CD8-positive, alpha-beta memory T cell (primary cell): Measurements from ENCODE around the gene APIP. TPM values are rescaled to one million over a fixed set of nuclear protein-coding genes. Genes with fewer than 3 reads are reported as not detected.

Source experiments
- CTCF ChIA-PET: fragments of 350-600 bp; sonication (Branson Sonifier 250); formaldehyde crosslinking; loops from one replicate; lab custom pipeline; 2021; ENCODE audit warnings: antibody characterized with exemption; lab: Charles Lee
- POLR2A ChIA-PET: fragments of 350-600 bp; sonication (Branson Sonifier 250); formaldehyde crosslinking; loops from one replicate; lab custom pipeline; 2021; ENCODE audit warnings: antibody characterized with exemption; lab: Charles Lee
- DNase-seq, 5 donors: peaks; one replicate each; pipeline versions ENCODE4 v3.0.0 to v3.0.0-alpha.2; 2020 to 2022; ENCODE audit warnings: mixed read lengths in 1 of 5
- H3K27ac ChIP-seq: one replicate; pipeline ENCODE4 v1.7.0; 2013; ENCODE audit warnings: low read depth, mild to moderate bottlenecking, low read length, moderate library complexity
- H3K27me3 ChIP-seq: 2 replicates; pipeline ENCODE4 v1.7.0; 2013; ENCODE audit warnings: low read length, mild to moderate bottlenecking; ENCODE audit not compliant: insufficient read depth, poor library complexity, severe bottlenecking
- H3K36me3 ChIP-seq: 2 replicates; pipeline ENCODE4 v1.7.0; 2013; ENCODE audit warnings: mild to moderate bottlenecking, low read length, moderate library complexity; ENCODE audit not compliant: insufficient read depth
- H3K4me1 ChIP-seq: 2 replicates; pipeline ENCODE4 v1.7.0; 2013; ENCODE audit warnings: mild to moderate bottlenecking, low read length, moderate library complexity; ENCODE audit not compliant: insufficient read depth
- H3K4me3 ChIP-seq: 2 replicates; pipeline ENCODE4 v1.7.0; 2013; ENCODE audit warnings: mild to moderate bottlenecking, low read length
- H3K9me3 ChIP-seq: 2 replicates; pipeline ENCODE4 v1.7.0; 2013; ENCODE audit warnings: mild to moderate bottlenecking, low read length
- H3K27ac Mint-ChIP-seq, 8 donors: one replicate each; pipeline ENCODE4 v1.8.0; 2020 to 2021; ENCODE audit warnings: mixed read lengths in 8 of 8, mild to moderate bottlenecking in 6 of 8, inconsistent platforms in 3 of 8, moderate library complexity in 3 of 8
- H3K27me3 Mint-ChIP-seq, 2 donors: one replicate each; pipeline ENCODE4 v1.8.0; 2020 to 2021; ENCODE audit warnings: mixed read lengths in 2 of 2, mild to moderate bottlenecking in 1 of 2, moderate library complexity in 1 of 2
- H3K36me3 Mint-ChIP-seq, 3 donors: one replicate each; pipeline ENCODE4 v1.8.0; 2020 to 2021; ENCODE audit warnings: mixed read lengths in 3 of 3, inconsistent platforms in 1 of 3, mild to moderate bottlenecking in 1 of 3
- H3K4me1 Mint-ChIP-seq, 3 donors: one replicate each; pipeline ENCODE4 v1.8.0; 2020 to 2021; ENCODE audit warnings: mixed read lengths in 3 of 3, inconsistent platforms in 1 of 3, mild to moderate bottlenecking in 1 of 3
- H3K4me3 Mint-ChIP-seq, 7 donors: one replicate each; pipeline ENCODE4 v1.8.0; 2020 to 2021; ENCODE audit warnings: mixed read lengths in 7 of 7, mild to moderate bottlenecking in 6 of 7, moderate library complexity in 4 of 7, inconsistent platforms in 2 of 7
- H3K9me3 Mint-ChIP-seq, 5 donors: one replicate each; pipeline ENCODE4 v1.8.0; 2020 to 2022; ENCODE audit warnings: mixed read lengths in 5 of 5, mild to moderate bottlenecking in 3 of 5, moderate library complexity in 2 of 5, inconsistent platforms in 1 of 5
- polyA plus RNA-seq: library from polyadenylated mRNA; unstranded; fragments of 300-500 nt; fragmentation: Illumina TruSeq; gene quantifications from one replicate; pipeline ENCODE4 v1.2.3, GENCODE V29; 2021
- total RNA-seq, 2 experiments: library from RNA; stranded (reverse); gene quantifications; one replicate each; pipeline ENCODE4 v1.2.3, GENCODE V29; 2021

The APIP gene
- total and polyA plus RNA-seq, 3 experiments from 2014 or later: 20.4 to 38.8 (median 36.4) TPM

DNA sequence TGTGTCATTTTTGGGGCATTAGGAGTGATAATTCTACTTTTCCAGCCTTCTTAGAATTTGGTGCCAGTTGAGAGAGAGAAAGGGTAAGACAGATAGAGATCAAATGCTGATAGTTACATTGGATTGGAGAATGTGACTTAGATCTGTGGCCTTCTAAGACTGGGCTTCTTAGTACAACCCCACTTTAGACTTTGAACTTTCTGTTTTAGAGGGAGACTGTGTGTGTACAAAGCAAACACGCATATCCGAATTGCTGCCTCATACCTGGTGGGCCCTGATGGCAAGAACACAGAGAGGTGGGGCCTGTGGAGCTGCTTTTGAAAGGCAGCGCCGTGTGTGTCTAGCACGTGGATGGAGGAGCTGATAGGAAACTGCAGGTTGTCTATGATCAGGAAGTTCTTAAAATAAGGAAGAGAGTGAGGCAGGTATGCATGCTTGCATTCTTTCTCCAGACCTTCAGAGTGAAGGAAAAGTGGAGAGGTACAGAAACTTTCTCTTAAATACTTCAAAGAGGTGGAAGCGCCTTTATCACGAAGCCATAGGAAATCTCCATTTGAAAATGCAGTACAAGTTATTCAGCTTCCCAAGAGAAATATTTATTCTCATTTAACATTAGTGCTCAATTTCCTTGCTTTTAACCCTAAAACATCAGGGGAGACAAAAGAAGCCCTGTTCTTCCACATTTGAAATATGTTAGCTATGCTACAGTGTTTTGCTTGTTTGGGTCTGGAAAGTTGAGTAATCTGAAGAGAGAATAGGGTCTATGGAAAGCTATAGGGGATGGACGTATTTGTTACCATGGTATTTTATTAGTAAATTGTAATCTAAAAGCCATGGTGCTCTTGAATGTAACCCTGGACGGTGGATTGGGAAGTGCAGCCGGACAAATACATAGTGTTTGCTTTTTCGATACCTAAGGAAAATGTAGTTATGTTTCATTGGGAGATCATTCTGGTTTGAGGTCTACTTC, 13.9 kb upstream of the APIP start:
- DNase-seq: no peak
- Histone ChIP-seq H3K4me1 (peaks cover 3% of the 10 kb centered on the region), H3K27me3 (no peaks in the 10 kb centered on the region), H3K9me3 (no peaks in the 10 kb centered on the region), H3K36me3 (peaks cover 6% of the 10 kb centered on the region), H3K4me3 (no peak overlapping the region), H3K27ac (no peak overlapping the region)
- Mint-ChIP-seq H3K4me1 (peaks cover 13 to 23% (median 22%) of the 10 kb centered on the region in 3 donors), H3K27ac (peak overlapping the region in 3 of 8 donors; percentile 30 to 41 (median 34)), H3K36me3 (peaks cover 3 to 31% (median 12%) of the 10 kb centered on the region in 3 donors), H3K4me3 (no peak overlapping the region), H3K9me3 (no peaks in the 10 kb centered on the region), H3K27me3 (no peaks in the 10 kb centered on the region)
- POLR2A ChIA-PET: interaction anchor here (0.9 kb wide), 1 partner anchor 8 kb away, joined by 4 read pairs; no protein-coding TSS in a partner anchor
- CTCF ChIA-PET: no interaction called here

DNA sequence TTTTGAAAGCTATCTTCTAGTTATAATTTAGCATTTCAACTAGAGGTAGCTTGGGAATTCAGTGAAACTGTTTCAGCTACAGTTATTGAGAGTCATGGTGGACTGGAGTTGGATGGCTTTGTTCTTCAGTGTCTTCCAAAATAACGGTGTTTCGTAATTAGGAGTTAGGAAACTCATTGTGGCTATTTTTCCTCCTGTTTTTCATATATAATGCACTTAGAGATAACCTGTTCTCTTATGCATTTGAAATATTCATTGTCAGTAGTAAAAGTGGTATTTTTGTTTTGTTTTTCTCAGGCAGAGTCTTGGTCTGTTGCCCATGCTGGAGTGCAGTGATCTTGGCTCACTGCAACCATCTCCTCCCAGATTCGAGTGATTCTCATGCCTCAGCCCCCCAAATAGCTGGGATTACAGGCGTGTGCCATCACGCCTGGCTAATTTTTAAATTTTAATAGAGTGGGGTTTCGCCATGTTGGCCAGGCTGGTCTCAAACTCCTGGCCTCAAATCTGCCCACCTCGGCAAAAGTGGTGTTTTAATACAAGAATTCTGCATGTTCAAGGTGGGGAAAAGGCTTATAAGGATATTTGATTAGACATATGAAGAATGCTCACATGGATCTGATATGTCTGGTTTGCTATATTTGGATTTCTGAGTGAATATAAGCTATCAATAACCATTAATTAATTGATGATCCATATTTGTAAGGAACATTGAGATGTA, 12.9 kb upstream of the APIP start:
- Mint-ChIP-seq H3K27ac (peak overlapping the region in 2 of 8 donors; percentile 30 to 34), H3K4me3 (no peak overlapping the region), H3K36me3 (peaks cover 3 to 28% (median 12%) of the 10 kb centered on the region in 3 donors), H3K4me1 (peaks cover 13 to 23% (median 22%) of the 10 kb centered on the region in 3 donors), H3K9me3 (no peaks in the 10 kb centered on the region), H3K27me3 (no peaks in the 10 kb centered on the region)
- Histone ChIP-seq H3K9me3 (no peaks in the 10 kb centered on the region), H3K36me3 (peaks cover 6% of the 10 kb centered on the region), H3K4me3 (no peak overlapping the region), H3K27ac (no peak overlapping the region), H3K4me1 (peaks cover 3% of the 10 kb centered on the region), H3K27me3 (no peaks in the 10 kb centered on the region)
- POLR2A ChIA-PET: interaction anchor here (0.6 kb wide), 1 partner anchor 211 kb away, joined by 5 read pairs; no protein-coding TSS in a partner anchor
- no peak for DNase-seq
- CTCF ChIA-PET: interaction anchor here (0.8 to 4.6 kb wide), 7 partner anchors 10 to 484 kb away, joined by 3 to 32 read pairs (median 3); no protein-coding TSS in a partner anchor

DNA sequence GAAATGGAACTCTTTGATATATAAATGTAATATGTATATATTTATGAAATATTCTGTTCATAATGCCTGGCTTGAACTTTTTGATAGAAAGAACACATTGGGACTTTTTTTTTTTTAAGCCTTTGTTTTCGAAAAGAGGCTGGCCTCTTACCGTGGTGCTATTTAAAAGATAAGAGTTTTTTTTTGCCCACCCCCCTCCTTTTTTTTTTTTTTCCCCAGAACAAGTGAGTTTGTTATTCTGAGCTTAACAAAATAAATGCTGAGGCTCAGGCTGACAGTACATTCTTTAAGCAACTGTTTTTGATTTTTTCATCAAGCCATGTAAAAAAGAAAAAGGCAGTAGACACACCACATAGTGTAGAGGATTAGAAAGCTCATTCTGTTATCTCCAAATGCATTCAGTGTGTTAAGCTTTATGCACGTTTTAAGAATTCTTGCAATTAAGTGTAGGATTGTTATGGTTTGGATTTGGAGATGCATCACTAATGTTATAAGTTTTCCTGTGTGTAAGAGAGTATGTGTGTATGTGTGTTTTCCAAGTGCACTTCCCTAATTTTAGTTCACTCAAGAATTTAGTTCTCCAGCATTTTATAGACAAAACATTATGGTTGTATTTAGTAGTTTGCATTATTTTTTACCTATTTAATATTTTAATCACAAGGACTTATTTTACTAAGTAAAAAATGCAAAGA, 12.2 kb upstream of the APIP start:
- Mint-ChIP-seq H3K36me3 (peaks cover 3 to 24% (median 11%) of the 10 kb centered on the region in 3 donors), H3K4me1 (peaks cover 13 to 25% (median 23%) of the 10 kb centered on the region in 3 donors), H3K9me3 (no peaks in the 10 kb centered on the region), H3K27me3 (no peaks in the 10 kb centered on the region), H3K4me3 (no peak overlapping the region), H3K27ac (no peak overlapping the region)
- ChIA-PET POLR2A (interaction anchor here (0.6 kb wide), 1 partner anchor 212 kb away, joined by 5 read pairs; no protein-coding TSS in a partner anchor), CTCF (interaction anchor here (0.8 to 4.6 kb wide), 7 partner anchors 10 to 484 kb away, joined by 3 to 32 read pairs (median 3); no protein-coding TSS in a partner anchor)
- Histone ChIP-seq H3K9me3 (no peaks in the 10 kb centered on the region), H3K36me3 (peaks cover 6% of the 10 kb centered on the region), H3K27me3 (no peaks in the 10 kb centered on the region), H3K4me1 (peaks cover 3% of the 10 kb centered on the region), H3K27ac (no peak overlapping the region), H3K4me3 (no peak overlapping the region)
- DNase-seq: no peak

DNA sequence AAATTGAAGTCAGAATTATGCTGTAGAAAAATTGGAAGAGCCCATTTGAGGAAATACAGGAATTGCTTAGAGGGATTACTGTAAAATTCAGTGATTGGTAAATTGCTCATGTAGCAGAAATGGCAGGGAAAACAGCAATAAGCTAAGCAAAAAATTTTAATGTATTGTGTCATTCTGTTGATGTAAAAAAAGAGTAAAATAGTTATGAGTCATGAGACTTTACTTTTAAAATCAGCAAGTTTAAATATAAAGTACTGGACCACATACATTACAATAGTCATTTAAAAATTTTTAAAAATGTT, 10.6 kb upstream of the APIP start:
- peak overlapping the region in 1 of 7 donors; percentile 15 for H3K4me3 Mint-ChIP-seq
- no peaks in the 10 kb centered on the region for H3K9me3 Mint-ChIP-seq
- H3K4me3 ChIP-seq: no peak overlapping the region
- H3K27ac Mint-ChIP-seq: no peak overlapping the region
- no peaks in the 10 kb centered on the region for H3K27me3 Mint-ChIP-seq
- H3K27me3 ChIP-seq: no peaks in the 10 kb centered on the region
- no peak for DNase-seq
- peaks cover 3% of the 10 kb centered on the region for H3K4me1 ChIP-seq
- no peaks in the 10 kb centered on the region for H3K9me3 ChIP-seq
- ChIA-PET CTCF (interaction anchor here (0.8 to 6.8 kb wide), 11 partner anchors 9 to 558 kb away, joined by 3 to 75 read pairs (median 4); partner anchors contain the start of genes APIP and PDHX), POLR2A (no interaction called here)
- H3K36me3 Mint-ChIP-seq: peaks cover 3 to 11% (median 5%) of the 10 kb centered on the region in 3 donors
- no peak overlapping the region for H3K27ac ChIP-seq
- H3K4me1 Mint-ChIP-seq: peaks cover 13 to 29% (median 23%) of the 10 kb centered on the region in 3 donors
- H3K36me3 ChIP-seq: no peaks in the 10 kb centered on the region

DNA sequence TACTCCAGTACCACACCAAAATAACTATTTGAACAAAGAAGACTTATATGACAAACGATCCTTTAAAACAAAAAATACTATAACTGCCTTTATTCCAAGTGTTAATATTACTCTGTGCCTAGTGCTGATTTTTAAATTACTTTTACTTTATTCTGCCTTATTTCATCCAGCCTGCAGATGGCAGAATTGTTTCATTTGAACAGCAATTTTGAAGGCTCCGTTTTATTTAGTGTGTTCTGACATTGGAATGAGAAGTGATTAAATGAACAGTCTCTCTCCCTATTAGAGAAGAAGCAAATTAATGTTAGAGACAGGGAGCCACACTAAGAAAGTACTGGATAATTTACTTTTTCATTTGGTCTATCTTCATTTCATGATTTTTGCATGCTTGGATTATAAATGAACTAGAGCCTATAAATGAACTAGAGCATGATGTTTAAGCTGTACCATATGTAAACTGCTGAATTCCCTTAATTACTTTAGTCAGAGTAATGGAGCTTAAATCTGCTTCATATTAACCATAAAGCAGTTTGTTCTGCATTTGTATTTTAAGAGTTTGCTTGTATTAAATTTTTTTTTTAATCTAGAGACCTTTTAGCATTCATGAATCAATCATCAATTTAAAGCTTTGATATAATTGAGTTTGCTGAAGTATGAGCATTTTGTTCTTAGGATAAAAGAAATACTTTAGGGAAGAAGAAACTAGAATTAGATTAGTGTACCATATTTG, 10.1 kb upstream of the APIP start:
- peak in 2 of 5 donors; percentile 36 to 45 for DNase-seq

DNA sequence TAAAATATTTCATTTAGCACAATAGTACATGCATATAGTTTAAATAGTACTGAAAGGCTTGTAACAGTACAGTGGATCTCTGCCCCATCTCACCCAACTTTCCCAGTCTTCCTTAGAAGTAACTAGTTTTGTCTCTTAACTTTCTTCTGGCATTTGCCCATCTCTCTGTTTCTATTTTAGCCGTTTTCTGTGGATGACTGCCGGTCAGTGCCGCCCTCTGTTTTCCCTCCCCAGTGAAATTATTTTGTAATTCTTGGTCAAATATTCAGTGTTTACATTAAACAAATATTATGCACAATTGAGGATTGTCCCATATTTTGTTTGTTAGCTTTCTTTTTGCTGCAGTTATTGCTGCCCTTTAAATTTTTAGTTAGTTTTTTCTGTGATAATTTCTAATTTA, 8.5 kb upstream of the APIP start:
- Mint-ChIP-seq H3K27ac (peak overlapping the region in 2 of 8 donors; percentile 49 to 58), H3K36me3 (peaks cover 0 to 3% (median 2%) of the 10 kb centered on the region in 3 donors), H3K4me1 (peaks cover 9 to 26% (median 21%) of the 10 kb centered on the region in 3 donors), H3K9me3 (no peaks in the 10 kb centered on the region), H3K4me3 (no peak overlapping the region), H3K27me3 (no peaks in the 10 kb centered on the region)
- no peaks in the 10 kb centered on the region for H3K36me3 ChIP-seq
- H3K27ac ChIP-seq: no peak overlapping the region
- no peak overlapping the region for H3K4me3 ChIP-seq
- H3K4me1 ChIP-seq: peaks cover 3% of the 10 kb centered on the region
- H3K27me3 ChIP-seq: no peaks in the 10 kb centered on the region
- DNase-seq: no peak
- POLR2A ChIA-PET: interaction anchor here (2.1 kb wide), 1 partner anchor 8 kb away, joined by 5 read pairs; the partner anchor contains the start of gene PDHX
- H3K9me3 ChIP-seq: no peaks in the 10 kb centered on the region
- CTCF ChIA-PET: interaction anchor here (0.6 to 6.8 kb wide), 10 partner anchors 8 to 474 kb away, joined by 3 to 75 read pairs (median 4); no protein-coding TSS in a partner anchor

More for the DNA sequence above, 10.1 kb upstream of the APIP start:
- H3K9me3 ChIP-seq: no peaks in the 10 kb centered on the region
- Mint-ChIP-seq H3K27ac (peak overlapping the region in 2 of 8 donors; percentile 0 to 41), H3K4me1 (peaks cover 13 to 29% (median 24%) of the 10 kb centered on the region in 3 donors), H3K4me3 (peak overlapping the region in 1 of 7 donors; percentile 15), H3K36me3 (peaks cover 3 to 7% (median 5%) of the 10 kb centered on the region in 3 donors), H3K27me3 (no peaks in the 10 kb centered on the region), H3K9me3 (no peaks in the 10 kb centered on the region)
- no peaks in the 10 kb centered on the region for H3K27me3 ChIP-seq
- H3K4me3 ChIP-seq: no peak overlapping the region
- H3K4me1 ChIP-seq: peaks cover 3% of the 10 kb centered on the region
- POLR2A ChIA-PET: interaction anchor here (2.1 kb wide), 1 partner anchor 9 kb away, joined by 5 read pairs; the partner anchor contains the start of gene PDHX
- H3K27ac ChIP-seq: no peak overlapping the region
- CTCF ChIA-PET: interaction anchor here (0.8 to 6.8 kb wide), 12 partner anchors 9 to 559 kb away, joined by 3 to 75 read pairs (median 4); partner anchors contain the start of genes APIP and PDHX
- H3K36me3 ChIP-seq: no peaks in the 10 kb centered on the region
